Measurements from ENCODE around the gene CDHR1. TPM values are rescaled to one million over a fixed set of nuclear protein-coding genes. Genes with fewer than 3 reads are reported as not detected.

CDHR1 gene
- total and polyA plus RNA-seq, 8 donors: 0.03 to 0.77 (median 0.49) TPM; not detected in 1

DNA sequence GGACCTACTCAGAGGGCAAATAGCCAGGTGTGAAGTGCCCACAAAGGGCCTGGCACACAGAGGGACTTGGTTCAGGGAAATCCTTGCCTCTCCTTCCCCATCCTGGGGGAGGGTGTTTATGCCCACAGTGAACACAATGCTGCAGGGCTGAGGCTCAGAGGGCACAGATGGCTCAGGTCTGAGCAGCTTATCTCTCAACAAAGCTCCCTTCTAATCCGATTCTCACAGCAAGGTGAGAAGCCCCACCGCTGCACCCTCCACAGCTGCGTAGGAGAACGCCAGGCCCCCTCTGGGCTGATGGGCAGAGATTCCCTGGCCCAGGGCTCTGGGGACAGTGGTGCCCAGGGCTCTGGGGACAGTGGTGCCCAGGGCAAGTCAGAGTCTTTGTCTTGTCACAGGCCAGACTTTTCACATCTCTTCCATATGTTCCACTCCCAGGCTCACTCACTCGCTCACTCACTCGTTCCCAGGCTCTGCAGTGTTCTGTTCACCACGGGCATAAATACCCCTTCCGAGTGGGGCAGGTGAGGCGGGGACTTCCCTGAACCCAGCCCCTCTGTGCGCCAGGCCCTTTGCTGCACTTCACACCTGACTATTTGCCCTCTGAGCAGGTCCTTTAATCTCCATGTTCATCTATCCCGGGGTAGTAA is 8.7 kb upstream of the CDHR1 start:
- WGBS, 2 donors: 42 to 52% methylated on average over 11 of the region's 11 CpGs
- no peak for FAIRE-seq

DNA sequence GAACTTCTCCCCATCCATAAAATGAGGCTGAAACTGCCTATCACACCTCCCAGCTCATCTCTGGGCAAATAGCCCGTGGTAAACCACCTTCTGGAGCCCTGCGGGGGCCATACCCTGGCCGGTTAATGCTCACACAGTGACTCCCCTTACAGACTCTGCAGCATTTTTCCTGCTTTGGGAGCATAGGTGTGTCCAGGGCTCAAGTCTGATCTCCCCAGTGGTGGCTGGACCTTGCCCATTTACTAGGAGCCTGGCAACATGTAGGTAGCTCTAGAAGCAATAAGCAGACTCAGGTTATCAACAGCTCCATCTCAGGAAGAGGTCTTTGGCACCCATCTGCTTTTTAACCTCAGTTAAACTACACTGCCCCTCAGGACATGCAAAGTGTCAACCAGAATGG is 5.5 kb upstream of the CDHR1 start:
- no peak for DNase-seq
- Histone ChIP-seq H3K27me3 (no peaks in the 10 kb centered on the region), H3K4me1 (no peaks in the 10 kb centered on the region), H3K36me3 (no peaks in the 10 kb centered on the region), H3K27ac (no peak overlapping the region), H3K4me3 (no peak overlapping the region), H3K9me3 (no peaks in the 10 kb centered on the region)
- no peak for FAIRE-seq
- no peak for ATAC-seq
- WGBS, 2 donors: 55 to 61% methylated on average over 3 of the region's 3 CpGs
- TF ChIP-seq, protein P1, sequence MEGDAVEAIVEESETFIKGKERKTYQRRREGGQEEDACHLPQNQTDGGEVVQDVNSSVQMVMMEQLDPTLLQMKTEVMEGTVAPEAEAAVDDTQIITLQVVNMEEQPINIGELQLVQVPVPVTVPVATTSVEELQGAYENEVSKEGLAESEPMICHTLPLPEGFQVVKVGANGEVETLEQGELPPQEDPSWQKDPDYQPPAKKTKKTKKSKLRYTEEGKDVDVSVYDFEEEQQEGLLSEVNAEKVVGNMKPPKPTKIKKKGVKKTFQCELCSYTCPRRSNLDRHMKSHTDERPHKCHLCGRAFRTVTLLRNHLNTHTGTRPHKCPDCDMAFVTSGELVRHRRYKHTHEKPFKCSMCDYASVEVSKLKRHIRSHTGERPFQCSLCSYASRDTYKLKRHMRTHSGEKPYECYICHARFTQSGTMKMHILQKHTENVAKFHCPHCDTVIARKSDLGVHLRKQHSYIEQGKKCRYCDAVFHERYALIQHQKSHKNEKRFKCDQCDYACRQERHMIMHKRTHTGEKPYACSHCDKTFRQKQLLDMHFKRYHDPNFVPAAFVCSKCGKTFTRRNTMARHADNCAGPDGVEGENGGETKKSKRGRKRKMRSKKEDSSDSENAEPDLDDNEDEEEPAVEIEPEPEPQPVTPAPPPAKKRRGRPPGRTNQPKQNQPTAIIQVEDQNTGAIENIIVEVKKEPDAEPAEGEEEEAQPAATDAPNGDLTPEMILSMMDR (IDR thresholded peaks at IDR 0.05): no peak
- intact Hi-C loops (cut with DNase I): no loop called here

More for the DNA sequence above, 8.7 kb upstream of the CDHR1 start:
- Histone ChIP-seq H3K27me3 (no peaks in the 10 kb centered on the region), H3K27ac (no peak overlapping the region), H3K4me1 (no peaks in the 10 kb centered on the region), H3K36me3 (no peaks in the 10 kb centered on the region), H3K9me3 (no peaks in the 10 kb centered on the region), H3K4me3 (no peak overlapping the region)
- DNase-seq (no peak), ATAC-seq (no peak)
- intact Hi-C loops (cut with DNase I): no loop called here
- TF ChIP-seq, protein P1 (IDR thresholded peaks at IDR 0.05): no peak

DNA sequence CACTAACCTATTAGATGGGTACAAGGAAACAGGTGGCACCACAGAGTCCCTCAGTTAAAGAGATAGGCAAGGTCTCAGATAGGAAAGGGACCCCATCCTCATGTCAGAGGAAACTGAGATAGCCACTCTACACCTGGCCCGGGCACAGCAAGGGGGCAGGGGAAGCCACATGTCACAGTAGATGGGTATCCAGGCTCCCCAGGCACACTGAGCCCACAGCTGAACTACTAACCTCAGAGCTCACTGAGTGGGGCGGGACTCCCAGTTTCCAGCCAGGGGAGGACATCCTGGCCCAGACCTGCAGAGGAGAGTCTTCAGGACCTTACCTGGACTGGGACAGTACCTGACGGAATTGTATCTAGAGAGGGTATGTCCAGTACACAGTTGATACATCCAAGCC is 3.7 kb upstream of the CDHR1 start:
- WGBS, 2 donors: 63 to 75% methylated on average over 3 of the region's 3 CpGs

DNA sequence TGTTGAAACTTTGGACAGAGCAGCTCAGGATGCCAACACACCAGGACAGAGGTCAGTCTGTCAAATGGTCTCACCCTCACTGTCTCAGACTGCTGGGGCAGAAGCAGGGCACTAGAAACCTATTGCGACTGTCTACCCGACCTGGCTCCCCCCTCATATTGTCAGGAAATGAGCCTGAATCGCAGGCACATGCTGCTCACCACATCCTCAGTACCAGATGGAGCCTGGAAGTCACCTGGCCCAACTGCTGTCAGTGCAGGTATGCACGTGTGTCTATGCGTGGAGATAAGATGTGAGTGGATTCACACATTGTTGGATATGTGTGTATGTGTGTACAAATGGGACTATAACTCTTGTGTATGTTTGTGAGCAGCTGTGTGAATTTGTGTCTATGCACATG is 3.2 kb upstream of the CDHR1 start:
- Histone ChIP-seq H3K4me1 (peaks cover 0 to 6% (median 5%) of the 10 kb centered on the region in 3 donors), H3K9me3 (no peaks in the 10 kb centered on the region), H3K36me3 (no peaks in the 10 kb centered on the region), H3K27me3 (peaks cover 0 to 10% (median 0%) of the 10 kb centered on the region in 4 donors), H3K4me3 (no peak overlapping the region), H3K27ac (no peak overlapping the region)
- no peak for DNase-seq
- TF ChIP-seq, protein P1 (IDR thresholded peaks at IDR 0.05): no peak
- no peak for ATAC-seq
- no peak for FAIRE-seq
- 63% methylated on average over 5 of the region's 5 CpGs for WGBS, 2 donors
- intact Hi-C loops (cut with DNase I): no loop called here

More for the DNA sequence above, 3.7 kb upstream of the CDHR1 start:
- H3K27me3 ChIP-seq: peaks cover 0 to 10% (median 0%) of the 10 kb centered on the region in 4 donors
- intact Hi-C loops (cut with DNase I): no loop called here
- peaks cover 0 to 6% (median 5%) of the 10 kb centered on the region in 3 donors for H3K4me1 ChIP-seq
- H3K9me3 ChIP-seq: no peaks in the 10 kb centered on the region
- H3K4me3 ChIP-seq: no peak overlapping the region
- ATAC-seq (no peak), DNase-seq (no peak), FAIRE-seq (no peak)
- TF ChIP-seq, protein P1 (IDR thresholded peaks at IDR 0.05): no peak
- H3K27ac ChIP-seq: no peak overlapping the region
- H3K36me3 ChIP-seq: no peaks in the 10 kb centered on the region

DNA sequence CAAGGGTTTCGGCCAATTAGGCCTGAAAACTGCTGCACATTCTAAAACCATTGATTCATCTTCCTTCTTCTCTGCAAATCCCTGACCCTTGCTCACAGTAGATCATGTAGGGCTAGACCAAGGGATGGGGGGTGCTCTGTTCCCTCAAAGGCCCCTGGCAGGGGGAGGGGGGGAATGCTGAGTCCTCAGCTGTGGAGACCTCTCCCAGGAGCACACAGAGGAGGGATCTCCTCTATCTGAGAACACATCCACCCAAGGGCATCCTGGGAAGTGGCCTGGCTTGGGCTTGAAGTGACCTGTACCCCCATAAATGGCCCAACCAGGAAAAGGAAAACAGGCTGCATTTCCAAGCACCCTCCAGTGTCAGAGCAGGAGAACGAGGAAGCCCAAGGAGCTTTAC is 1.0 kb upstream of the CDHR1 start:
- H3K4me1 ChIP-seq: peaks cover 0 to 6% (median 5%) of the 10 kb centered on the region in 3 donors
- H3K9me3 ChIP-seq: no peaks in the 10 kb centered on the region
- intact Hi-C loops (cut with DNase I): no loop called here
- FAIRE-seq: no peak
- H3K36me3 ChIP-seq: no peaks in the 10 kb centered on the region
- no peak overlapping the region for H3K27ac ChIP-seq
- no peak for DNase-seq
- peaks cover 0 to 10% (median 0%) of the 10 kb centered on the region in 4 donors for H3K27me3 ChIP-seq
- no peak for ATAC-seq
- no peak overlapping the region for H3K4me3 ChIP-seq
- TF ChIP-seq, protein P1 (IDR thresholded peaks at IDR 0.05): no peak
- WGBS, 2 donors: 91 to 96% methylated on average over 2 of the region's 2 CpGs

Data from pancreas (tissue), 10 donors.